H9 (cell line): ENCODE results near the gene FOXK1. TPM values are rescaled to one million over a fixed set of nuclear protein-coding genes. Genes with fewer than 3 reads are reported as not detected.
A peak's percentile ranks its signal among the peaks of the same experiment; 100 is the strongest.

Experiments
- DNase-seq: peaks from one replicate; pipeline ENCODE4 v3.0.0-alpha.2; 2017
- H2AFZ ChIP-seq: one replicate; pipeline ENCODE4 v1.6.1; 2013; ENCODE audit warnings: mild to moderate bottlenecking, low read length, control low read depth, moderate library complexity
- H2AK5ac ChIP-seq: 2 replicates; pipeline ENCODE4 v1.6.1; 2013; ENCODE audit warnings: low read length, control low read depth, mixed read lengths; ENCODE audit not compliant: insufficient read length
- H2BK120ac ChIP-seq: one replicate; pipeline ENCODE4 v1.6.1; 2013; ENCODE audit warnings: low read depth, mild to moderate bottlenecking, low read length, control low read depth, inconsistent platforms; ENCODE audit not compliant: poor library complexity, severe bottlenecking
- H2BK12ac ChIP-seq: 2 replicates; pipeline ENCODE4 v1.6.1; 2013; ENCODE audit warnings: low read length, control low read depth, mixed read lengths, low read depth; ENCODE audit not compliant: insufficient read length
- H2BK15ac ChIP-seq: 2 replicates; pipeline ENCODE4 v1.6.1; 2013; ENCODE audit warnings: low read depth, low read length, control low read depth
- H2BK20ac ChIP-seq: one replicate; pipeline ENCODE4 v1.6.1; 2013; ENCODE audit warnings: low read depth, mild to moderate bottlenecking, low read length, control low read depth, inconsistent platforms; ENCODE audit not compliant: poor library complexity, severe bottlenecking
- H2BK5ac ChIP-seq: 2 replicates; pipeline ENCODE4 v1.6.1; 2013; ENCODE audit warnings: low read length, control low read depth, mixed read lengths; ENCODE audit not compliant: insufficient read length
- H3K14ac ChIP-seq: 2 replicates; pipeline ENCODE4 v1.6.1; 2013; ENCODE audit warnings: low read length, control low read depth; ENCODE audit not compliant: insufficient read depth
- H3K18ac ChIP-seq: 2 replicates; pipeline ENCODE4 v1.6.1; 2013; ENCODE audit warnings: low read depth, mild to moderate bottlenecking, mixed read lengths, low read length, control low read depth; ENCODE audit not compliant: insufficient read length
- H3K23ac ChIP-seq: 2 replicates; pipeline ENCODE4 v1.6.1; 2013; ENCODE audit warnings: low read length, control low read depth, mixed read lengths, low read depth; ENCODE audit not compliant: insufficient read length
- H3K23me2 ChIP-seq: 2 replicates; pipeline ENCODE4 v1.6.1; 2013; ENCODE audit warnings: low read depth, mild to moderate bottlenecking, mixed read lengths, low read length, control low read depth; ENCODE audit not compliant: insufficient read length, poor library complexity, severe bottlenecking
- H3K27ac ChIP-seq: 2 replicates; pipeline ENCODE4 v1.5.1; 2013; ENCODE audit warnings: low read length, control low read depth, mixed read lengths, low read depth; ENCODE audit not compliant: insufficient read length
- H3K27me3 ChIP-seq: 2 replicates; pipeline ENCODE4 v1.6.1; 2013; ENCODE audit warnings: low read length, control low read depth, inconsistent platforms; ENCODE audit not compliant: insufficient read depth
- H3K4ac ChIP-seq: 2 replicates; pipeline ENCODE4 v1.6.1; 2013; ENCODE audit warnings: low read depth, mild to moderate bottlenecking, control low read depth, inconsistent platforms, low read length, moderate library complexity
- H3K4me1 ChIP-seq: 2 replicates; pipeline ENCODE4 v1.6.1; 2013; ENCODE audit warnings: low read length, control low read depth, inconsistent platforms; ENCODE audit not compliant: insufficient read depth
- H3K4me2 ChIP-seq: 2 replicates; pipeline ENCODE4 v1.6.1; 2013; ENCODE audit warnings: low read length, control low read depth, mixed read lengths; ENCODE audit not compliant: insufficient read length, insufficient read depth
- H3K56ac ChIP-seq: 2 replicates; pipeline ENCODE4 v1.6.1; 2013; ENCODE audit warnings: low read depth, mild to moderate bottlenecking, mixed read lengths, low read length, control low read depth; ENCODE audit not compliant: insufficient read length
- H3K79me1 ChIP-seq: 2 replicates; pipeline ENCODE4 v1.6.1; 2013; ENCODE audit warnings: low read depth, mild to moderate bottlenecking, moderate library complexity, low read length, control low read depth, inconsistent platforms; ENCODE audit not compliant: insufficient read depth, poor library complexity, severe bottlenecking
- H3K79me2 ChIP-seq: 2 replicates; pipeline ENCODE4 v1.6.1; 2013; ENCODE audit warnings: low read length, control low read depth, inconsistent platforms; ENCODE audit not compliant: insufficient read depth
- H3K9ac ChIP-seq: 2 replicates; pipeline ENCODE4 v1.6.1; 2013; ENCODE audit warnings: low read length, control low read depth, mixed read lengths; ENCODE audit not compliant: insufficient read length; ENCODE audit errors: extremely low read depth
- H3K9me3 ChIP-seq: one replicate; pipeline ENCODE4 v1.6.1; 2013; ENCODE audit warnings: low read depth, low read length, inconsistent platforms; ENCODE audit not compliant: control insufficient read depth
- H3T11ph ChIP-seq: one replicate; pipeline ENCODE4 v1.6.1; 2013; ENCODE audit warnings: mild to moderate bottlenecking, low read length, control low read depth, inconsistent platforms
- H4K20me1 ChIP-seq: one replicate; pipeline ENCODE4 v1.6.1; 2013; ENCODE audit not compliant: control insufficient read depth, insufficient read length, insufficient read depth
- H4K5ac ChIP-seq: 2 replicates; pipeline ENCODE4 v1.6.1; 2013; ENCODE audit warnings: low read depth, mild to moderate bottlenecking, mixed read lengths, low read length, control low read depth; ENCODE audit not compliant: insufficient read length
- H4K8ac ChIP-seq: replicated peaks from 2 replicates; pipeline ENCODE4 v1.6.1; 2013; ENCODE audit warnings: low read length, control low read depth, mixed read lengths, low read depth; ENCODE audit not compliant: insufficient read length
- H4K91ac ChIP-seq: 2 replicates; pipeline ENCODE4 v1.6.1; 2013; ENCODE audit warnings: low read depth, mild to moderate bottlenecking, moderate library complexity, mixed read lengths, low read length, control low read depth; ENCODE audit not compliant: insufficient read length
- H3K27ac Mint-ChIP-seq, 3 experiments: 2 replicates in 2 of 3; 3 replicates in 1 of 3; pipeline ENCODE4 v1.8.0; 2020 to 2021; ENCODE audit warnings: mixed read lengths in 3 of 3, mild to moderate bottlenecking in 1 of 3, moderate library complexity in 1 of 3
- H3K27me3 Mint-ChIP-seq: 2 replicates; pipeline ENCODE4 v1.8.0; 2021; ENCODE audit warnings: low read depth, mild to moderate bottlenecking, moderate library complexity, mixed read lengths
- H3K36me3 Mint-ChIP-seq, 3 experiments: 2 replicates in 2 of 3; 3 replicates in 1 of 3; pipeline ENCODE4 v1.8.0; 2020 to 2021; ENCODE audit warnings: low read depth in 3 of 3, mixed read lengths in 3 of 3; ENCODE audit not compliant: insufficient read depth in 1 of 3
- H3K4me1 Mint-ChIP-seq, 2 experiments: 2 replicates each; pipeline ENCODE4 v1.8.0; 2020; ENCODE audit warnings: mixed read lengths in 2 of 2
- H3K4me3 Mint-ChIP-seq, 2 experiments: 2 replicates in 1 of 2; 3 replicates in 1 of 2; pipeline ENCODE4 v1.8.0; 2020 to 2021; ENCODE audit warnings: mild to moderate bottlenecking in 2 of 2, mixed read lengths in 2 of 2, moderate library complexity in 1 of 2
- H3K9me3 Mint-ChIP-seq, 2 experiments: 2 replicates in 1 of 2; 3 replicates in 1 of 2; pipeline ENCODE4 v1.8.0; 2020; ENCODE audit warnings: mild to moderate bottlenecking in 2 of 2, mixed read lengths in 2 of 2, moderate library complexity in 1 of 2
- CTCF ChIP-seq: fragments of 200-600 bp; sonication (generic); conservative IDR thresholded peaks from 3 replicates; pipeline ENCODE4 v1.8.0; 2021; ENCODE audit warnings: antibody characterized with exemption, mild to moderate bottlenecking
- WGBS: extraction: QIAGEN DNeasy Blood & Tissue Kit; methylation state at CpG from one replicate; pipeline ENCODE4 v1.1.7; 2013; ENCODE audit warnings: missing lambda C conversion rate, low lambda C conversion rate, mixed read lengths; ENCODE audit not compliant: insufficient read length; ENCODE audit errors: extremely low coverage; 5-methylcytosine and 5-hydroxymethylcytosine counted together
- total RNA-seq: library from RNA; stranded (reverse); gene quantifications from 2 replicates; pipeline ENCODE4 v1.2.1, GENCODE V29; 2021

FOXK1 gene
- total RNA-seq, 1 experiment from 2014 or later: 14.4 TPM

GRCh38 chr7:4775250-4775847, 93.3 kb downstream of the FOXK1 start, which contains the start of gene AP5Z1:
Gene AP5Z1 (plus strand): TSS chr7:4775623. CDS start chr7:4775716, 93 bp downstream.
- no CpG with 5 or more reads among the region's 55 CpGs for WGBS
- no peaks in the 10 kb centered on the region for H4K20me1 ChIP-seq
- no peak within 1 kb of the TSS for H3K23ac ChIP-seq
- no peaks in the 10 kb centered on the region for H3K9me3 ChIP-seq
- no peak within 1 kb of the TSS for H2BK12ac ChIP-seq
- peak within 1 kb of the TSS; percentile 10 for H4K5ac ChIP-seq
- no peaks in the 10 kb centered on the region for H3K4me1 ChIP-seq
- peak; percentile 96 for DNase-seq
- H2BK15ac ChIP-seq: no peak within 1 kb of the TSS
- H3K79me1 ChIP-seq: peaks cover 3% of the 10 kb centered on the region
- H3K4me3 Mint-ChIP-seq: peak within 1 kb of the TSS; percentile 97 to 99
- peak within 1 kb of the TSS; percentile 35 for H2BK5ac ChIP-seq
- H3K27me3 Mint-ChIP-seq: peaks cover 3% of the 10 kb centered on the region; the same call in 1 of the 2 replicates
- peaks cover 0 to 18% (median 0%) of the 10 kb centered on the region in 3 experiments; a peak in 3 of 7 replicates for H3K36me3 Mint-ChIP-seq
- no peaks in the 10 kb centered on the region for H3K9me3 Mint-ChIP-seq
- H3K18ac ChIP-seq: peak within 1 kb of the TSS; percentile 32
- H3K79me2 ChIP-seq: no peaks in the 10 kb centered on the region; the same call in 1 of the 2 replicates
- no peak within 1 kb of the TSS for H2BK120ac ChIP-seq
- H2BK20ac ChIP-seq: no peak within 1 kb of the TSS
- no peak within 1 kb of the TSS for H4K8ac ChIP-seq
- H3K4ac ChIP-seq: no peak within 1 kb of the TSS
- peaks cover 12 to 15% of the 10 kb centered on the region in 2 experiments for H3K4me1 Mint-ChIP-seq
- no peak within 1 kb of the TSS for H2AK5ac ChIP-seq
- peak within 1 kb of the TSS; percentile 90 to 97 (median 94) for H3K27ac Mint-ChIP-seq
- peak within 1 kb of the TSS; percentile 67 for H3K9ac ChIP-seq
- no peak within 1 kb of the TSS for H3K27ac ChIP-seq
- no peak within 1 kb of the TSS for H3T11ph ChIP-seq
- no peaks in the 10 kb centered on the region for H3K27me3 ChIP-seq
- TF ChIP-seq CTCF: no peak
- H4K91ac ChIP-seq: peak within 1 kb of the TSS; percentile 44
- H3K23me2 ChIP-seq: peaks cover 15% of the 10 kb centered on the region
- no peak within 1 kb of the TSS for H3K56ac ChIP-seq
- peak within 1 kb of the TSS; percentile 51 for H3K14ac ChIP-seq
- peak within 1 kb of the TSS; percentile 85 for H3K4me2 ChIP-seq
- H2AFZ ChIP-seq: no peak within 1 kb of the TSS
